ENCODE measurements around the gene PIP4P1.
A peak's percentile ranks its signal among the peaks of the same experiment; 100 is the strongest.

PIP4P1 gene

GRCh38 chr14:20435582-20436362, 25.5 kb downstream of the PIP4P1 start, which contains the start of gene KLHL33:
TSS of gene KLHL33 (minus strand) at chr14:20436166. CDS start at chr14:20435811, 355 bp downstream.
- H3K4me3 ChIP-seq (ENCODE audit: low read depth, low read length): peak within 1 kb of the TSS; percentile 50

DNA sequence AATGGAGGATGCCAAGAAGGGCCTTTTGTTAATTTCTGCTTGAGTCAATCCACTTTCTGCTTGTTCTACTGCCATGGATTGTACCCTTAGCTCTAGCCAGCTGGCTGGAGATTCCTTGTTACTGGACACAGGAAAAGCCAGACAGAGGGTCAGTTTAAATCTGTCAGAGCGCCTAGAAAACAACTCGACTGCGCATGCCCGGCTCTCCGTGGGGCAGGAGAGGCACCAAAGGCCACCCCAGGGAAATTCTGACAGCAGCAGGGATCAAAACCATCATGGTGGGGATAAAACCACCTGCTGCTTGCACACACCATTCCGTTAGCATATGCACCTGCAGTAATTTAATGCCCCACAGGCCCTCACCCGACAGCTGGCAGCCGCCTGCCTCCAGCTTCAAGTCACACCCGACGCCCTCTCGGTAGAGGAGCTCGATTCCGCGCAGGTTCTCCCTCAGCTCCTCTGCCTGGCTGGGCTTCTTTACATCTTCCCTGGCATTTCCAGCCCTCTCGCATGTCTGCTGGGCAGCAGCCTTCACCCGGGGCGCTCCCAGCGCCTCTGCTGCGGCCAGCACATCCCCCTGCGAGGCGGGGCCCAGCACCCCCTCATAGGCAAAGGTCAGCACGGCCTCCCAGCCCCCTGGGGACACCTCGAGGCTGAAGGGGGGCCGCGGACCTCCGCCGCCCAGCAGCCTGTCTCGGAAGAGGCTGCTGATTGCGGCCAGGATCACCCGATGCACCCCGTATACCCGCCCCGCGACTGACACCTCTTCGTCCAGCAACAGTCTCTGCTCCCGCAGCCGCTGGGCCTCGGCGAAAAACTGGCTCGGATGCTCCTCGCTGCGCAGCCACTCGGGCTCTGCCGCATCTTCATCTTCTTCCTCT, 26.3 kb downstream of the PIP4P1 start:
- peak overlapping the region; percentile 50 for H3K4me3 ChIP-seq (ENCODE audit: low read depth, low read length)
- no peak for TF ChIP-seq CTCF (conservative IDR thresholded peaks at IDR 0.05; ENCODE audit: low read depth, low read length)
- DNase-seq (ENCODE audit: low read depth): peak; percentile 28

More at GRCh38 chr14:20435582-20436362, 25.5 kb downstream of the PIP4P1 start, which contains the start of gene KLHL33:
- no peak for DNase-seq (ENCODE audit: low read depth)
- no peak for TF ChIP-seq CTCF (conservative IDR thresholded peaks at IDR 0.05; ENCODE audit: low read depth, low read length)

GRCh38 chr14:20429801-20430669, 31.2 kb downstream of the PIP4P1 start:
- no peak for DNase-seq (ENCODE audit: low read depth)
- H3K4me3 ChIP-seq (ENCODE audit: low read depth, low read length): no peak overlapping the region
- TF ChIP-seq CTCF (conservative IDR thresholded peaks at IDR 0.05; ENCODE audit: low read depth, low read length): no peak

GRCh38 chr14:20428802-20429201, 32.4 kb downstream of the PIP4P1 start:
- no peak for TF ChIP-seq CTCF (conservative IDR thresholded peaks at IDR 0.05; ENCODE audit: low read depth, low read length)
- H3K4me3 ChIP-seq (ENCODE audit: low read depth, low read length): no peak overlapping the region

GRCh38 chr14:20428010-20428365, 33.2 kb downstream of the PIP4P1 start:
- no peak for DNase-seq (ENCODE audit: low read depth)
- no peak overlapping the region for H3K4me3 ChIP-seq (ENCODE audit: low read depth, low read length)
- no peak for TF ChIP-seq CTCF (conservative IDR thresholded peaks at IDR 0.05; ENCODE audit: low read depth, low read length)

More at GRCh38 chr14:20428802-20429201, 32.4 kb downstream of the PIP4P1 start:
- DNase-seq (ENCODE audit: low read depth): no peak

GRCh38 chr14:20427231-20428009, 33.8 kb downstream of the PIP4P1 start:
- DNase-seq (ENCODE audit: low read depth): peak; percentile 69
- no peak for TF ChIP-seq CTCF (conservative IDR thresholded peaks at IDR 0.05; ENCODE audit: low read depth, low read length)
- no peak overlapping the region for H3K4me3 ChIP-seq (ENCODE audit: low read depth, low read length)
